HG03558 (cell line): ENCODE results near the gene SRRD.

Source experiments
- ATAC-seq: cut with Tn5 transposase; IDR thresholded peaks from one replicate; pipeline ENCODE4 v1.9.1; 2021; ENCODE audit warnings: moderate number of reproducible peaks; ENCODE audit not compliant: unreplicated experiment; ENCODE audit errors: extremely low read depth

Gene SRRD

GRCh38 chr22:26542831-26543230 lies 59.2 kb downstream of the SRRD start:
- no peak for ATAC-seq
